Tibial artery (tissue), 4 donors: ENCODE results near the gene MLPH.

Experiments
- DNase-seq, 2 donors: peaks; one replicate each; pipeline ENCODE4 v3.0.0-alpha.2; 2019
- H3K27ac ChIP-seq, 2 donors: fragments of 200-600 bp; sonication (generic) in 1 of 2; 1 replicate in 1 of 2; 2 replicates in 1 of 2; pipeline ENCODE4 v1.5.1; 2018 to 2019; ENCODE audit warnings: mild to moderate bottlenecking in 1 of 2
- H3K27me3 ChIP-seq, 2 donors: fragments of 200-600 bp; sonication (generic) in 1 of 2; one replicate each; pipeline versions ENCODE4 v1.5.1 to v1.6.0; 2016 to 2019
- H3K36me3 ChIP-seq, 3 donors: fragments of 200-600 bp; sonication (generic) in 2 of 3; one replicate each; pipeline ENCODE4 v1.5.1; 2016 to 2019; ENCODE audit warnings: mild to moderate bottlenecking in 2 of 3
- H3K4me1 ChIP-seq, 4 donors: fragments of 200-600 bp; sonication (generic) in 2 of 4; 1 replicate in 3 of 4; 2 replicates in 1 of 4; pipeline ENCODE4 v1.5.1; 2016 to 2019
- H3K4me3 ChIP-seq, 2 donors: fragments of 200-600 bp; sonication (generic) in 1 of 2; 1 replicate in 1 of 2; 2 replicates in 1 of 2; pipeline ENCODE4 v1.5.1; 2018 to 2019; ENCODE audit warnings: mild to moderate bottlenecking in 2 of 2
- H3K9me3 ChIP-seq, 3 donors: fragments of 200-600 bp; sonication (generic) in 1 of 3; one replicate each; pipeline ENCODE4 v1.5.1; 2016 to 2019
- intact Hi-C: fragments of 100-400 bp; cut with DNase I; formaldehyde crosslinking; loops from one replicate; pipeline ENCODE4 v1.15.0; 2023; ENCODE audit warnings: low total_unique reads
- TF ChIP-seq, protein P1 (sequence below), 2 experiments: fragments of 200-600 bp in 1 of 2; fragments of 450-650 bp in 1 of 2; IDR thresholded peaks; one replicate each; pipeline ENCODE4 v1.5.1; 2017 to 2019; ENCODE audit warnings: antibody characterized with exemption in 2 of 2, mild to moderate bottlenecking in 1 of 2, moderate library complexity in 1 of 2

Gene MLPH

DNA sequence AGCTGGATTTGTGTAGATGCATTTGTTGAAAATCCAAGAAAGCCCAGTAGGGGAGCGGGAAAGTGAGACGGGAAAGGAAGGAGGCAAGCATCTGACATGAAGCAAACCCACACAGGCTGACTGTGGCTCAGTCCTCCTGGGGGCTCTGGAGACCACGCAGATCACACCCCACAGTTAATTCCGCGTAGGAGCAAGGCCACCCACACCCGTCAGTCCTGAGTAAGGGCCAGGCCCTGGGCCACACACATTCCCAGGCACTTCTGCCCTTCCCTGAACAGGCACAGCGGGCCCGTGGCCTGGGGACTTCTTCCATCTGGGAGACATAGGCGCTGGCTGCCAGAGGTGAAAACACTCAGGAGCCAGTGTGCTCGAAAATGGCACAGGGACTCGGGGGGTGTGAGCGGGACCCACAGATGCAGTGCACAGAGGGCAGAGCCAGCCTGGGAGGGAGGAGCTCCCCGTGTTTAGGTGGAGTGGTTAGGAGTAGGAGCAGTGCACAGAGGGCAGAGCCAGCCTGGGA is 59.9 kb downstream of the MLPH start:
- Histone ChIP-seq H3K27ac (no peak overlapping the region), H3K4me3 (no peak overlapping the region), H3K9me3 (no peaks in the 10 kb centered on the region), H3K27me3 (peaks cover 0 to 28% of the 10 kb centered on the region in 2 donors), H3K4me1 (no peaks in the 10 kb centered on the region), H3K36me3 (peaks cover 0 to 28% (median 0%) of the 10 kb centered on the region in 3 donors)
- intact Hi-C loops, result no loop called here
- TF ChIP-seq, protein P1, sequence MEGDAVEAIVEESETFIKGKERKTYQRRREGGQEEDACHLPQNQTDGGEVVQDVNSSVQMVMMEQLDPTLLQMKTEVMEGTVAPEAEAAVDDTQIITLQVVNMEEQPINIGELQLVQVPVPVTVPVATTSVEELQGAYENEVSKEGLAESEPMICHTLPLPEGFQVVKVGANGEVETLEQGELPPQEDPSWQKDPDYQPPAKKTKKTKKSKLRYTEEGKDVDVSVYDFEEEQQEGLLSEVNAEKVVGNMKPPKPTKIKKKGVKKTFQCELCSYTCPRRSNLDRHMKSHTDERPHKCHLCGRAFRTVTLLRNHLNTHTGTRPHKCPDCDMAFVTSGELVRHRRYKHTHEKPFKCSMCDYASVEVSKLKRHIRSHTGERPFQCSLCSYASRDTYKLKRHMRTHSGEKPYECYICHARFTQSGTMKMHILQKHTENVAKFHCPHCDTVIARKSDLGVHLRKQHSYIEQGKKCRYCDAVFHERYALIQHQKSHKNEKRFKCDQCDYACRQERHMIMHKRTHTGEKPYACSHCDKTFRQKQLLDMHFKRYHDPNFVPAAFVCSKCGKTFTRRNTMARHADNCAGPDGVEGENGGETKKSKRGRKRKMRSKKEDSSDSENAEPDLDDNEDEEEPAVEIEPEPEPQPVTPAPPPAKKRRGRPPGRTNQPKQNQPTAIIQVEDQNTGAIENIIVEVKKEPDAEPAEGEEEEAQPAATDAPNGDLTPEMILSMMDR (IDR thresholded peaks at IDR 0.05), result no peak
- DNase-seq, result peak in 1 of 2 donors; percentile 55

GRCh38 chr2:237547841-237548416 is 60.9 kb downstream of the MLPH start:
- Histone ChIP-seq H3K4me1 (no peaks in the 10 kb centered on the region), H3K27ac (no peak overlapping the region), H3K4me3 (no peak overlapping the region), H3K36me3 (peaks cover 0 to 30% (median 0%) of the 10 kb centered on the region in 3 donors), H3K27me3 (peaks cover 0 to 23% of the 10 kb centered on the region in 2 donors), H3K9me3 (no peaks in the 10 kb centered on the region)
- TF ChIP-seq, protein P1 (IDR thresholded peaks at IDR 0.05), result no peak
- intact Hi-C loops, result no loop called here
- DNase-seq, result peak in 1 of 2 donors; percentile 46

DNA sequence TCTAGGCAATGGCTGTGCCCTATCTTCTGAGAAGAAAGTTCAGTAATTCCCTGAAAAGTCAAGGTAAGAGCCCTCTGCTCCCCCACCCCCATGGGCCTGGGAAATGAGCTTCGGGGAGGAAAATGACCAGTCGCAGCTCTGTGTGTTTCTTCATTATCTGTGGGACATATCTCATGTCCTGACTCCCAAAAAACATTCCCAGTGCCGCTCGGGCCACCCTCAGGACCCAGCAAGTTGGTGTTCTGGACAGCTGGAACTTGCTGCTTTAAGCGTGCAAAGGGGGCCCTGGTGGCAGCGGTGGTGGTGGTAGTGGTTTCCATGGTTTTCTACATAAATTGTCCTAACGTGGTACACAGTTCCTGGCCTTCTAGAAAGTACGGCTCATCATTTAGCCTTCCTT is 62.2 kb downstream of the MLPH start:
- Histone ChIP-seq H3K4me1 (no peaks in the 10 kb centered on the region), H3K9me3 (no peaks in the 10 kb centered on the region), H3K36me3 (peaks cover 0 to 43% (median 0%) of the 10 kb centered on the region in 3 donors), H3K27me3 (peaks cover 0 to 23% of the 10 kb centered on the region in 2 donors), H3K4me3 (no peak overlapping the region), H3K27ac (no peak overlapping the region)
- TF ChIP-seq, protein P1 (IDR thresholded peaks at IDR 0.05), result no peak
- intact Hi-C loops, result no loop called here
- no peak for DNase-seq

- TF ChIP-seq, protein P1 (IDR thresholded peaks at IDR 0.05), result no peak
- Histone ChIP-seq H3K36me3 (peaks cover 0 to 49% (median 0%) of the 10 kb centered on the region in 3 donors), H3K27me3 (peaks cover 0 to 25% of the 10 kb centered on the region in 2 donors), H3K9me3 (peaks cover 0 to 1% (median 0%) of the 10 kb centered on the region in 3 donors), H3K4me1 (no peaks in the 10 kb centered on the region), H3K4me3 (no peak overlapping the region), H3K27ac (no peak overlapping the region)
- intact Hi-C loops, result no loop called here
- DNase-seq, result no peak
Measured at GRCh38 chr2:237549643-237550415, 62.8 kb downstream of the MLPH start.

DNA sequence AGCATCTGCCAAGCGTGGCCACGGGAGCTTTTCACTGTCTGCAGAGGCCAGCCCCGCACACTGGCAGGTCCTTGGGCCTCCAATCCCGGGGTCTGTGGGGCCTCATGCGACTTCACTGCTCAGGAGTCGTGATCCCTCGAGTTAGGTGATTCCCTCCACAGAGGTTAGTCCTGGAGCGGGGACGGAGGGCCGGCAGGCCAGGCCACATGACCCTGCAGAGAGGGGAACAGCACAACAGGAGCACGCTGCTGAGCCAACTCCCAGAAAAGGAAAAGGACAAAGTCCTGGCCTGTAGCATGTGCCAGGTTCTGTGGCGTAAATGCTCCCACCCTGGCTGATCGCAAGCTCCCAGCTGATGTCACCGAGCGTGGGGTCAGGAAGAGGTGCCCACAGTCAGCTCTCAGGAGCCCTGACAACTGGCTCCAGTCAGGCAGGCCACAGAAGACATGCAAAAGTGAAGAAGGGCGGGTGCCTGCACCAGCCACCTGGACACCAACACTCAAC is 64.1 kb downstream of the MLPH start:
- Histone ChIP-seq H3K27ac (no peak overlapping the region), H3K9me3 (peaks cover 0 to 11% (median 11%) of the 10 kb centered on the region in 3 donors), H3K4me1 (no peaks in the 10 kb centered on the region), H3K4me3 (no peak overlapping the region), H3K27me3 (peaks cover 0 to 25% of the 10 kb centered on the region in 2 donors), H3K36me3 (peaks cover 0 to 58% (median 0%) of the 10 kb centered on the region in 3 donors)
- no peak for DNase-seq
- TF ChIP-seq, protein P1 (IDR thresholded peaks at IDR 0.05), result no peak
- intact Hi-C loops, result no loop called here
